ENCODE measurements around the gene NYNRIN. TPM values are rescaled to one million over a fixed set of nuclear protein-coding genes. Genes with fewer than 3 reads are reported as not detected.

NYNRIN gene
- total RNA-seq, 2 donors from 2014 or later: 9.5 to 11.6 TPM

DNA sequence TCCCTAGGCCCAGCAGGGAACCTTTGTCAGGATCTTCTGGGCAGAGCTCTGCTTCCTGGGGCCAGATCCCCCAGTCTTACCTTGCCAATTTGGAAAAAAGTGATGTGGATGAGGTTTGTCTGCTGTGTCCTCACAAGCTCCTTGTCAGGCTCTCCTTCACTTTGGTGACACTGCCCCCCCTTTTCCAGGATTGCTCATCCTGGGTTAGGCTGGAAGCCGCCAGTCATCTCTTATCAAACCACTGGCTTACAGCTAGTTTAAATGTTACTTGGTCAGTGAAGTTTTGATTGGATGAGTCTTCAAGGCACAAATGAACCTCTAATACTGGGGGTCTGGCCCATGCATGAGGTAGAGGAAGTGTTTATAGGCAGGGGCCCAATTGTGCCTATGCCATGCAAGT is 15.3 kb downstream of the NYNRIN start:
- H3K36me3 ChIP-seq: peaks cover 7% of the 10 kb centered on the region
- TF ChIP-seq, protein P1, sequence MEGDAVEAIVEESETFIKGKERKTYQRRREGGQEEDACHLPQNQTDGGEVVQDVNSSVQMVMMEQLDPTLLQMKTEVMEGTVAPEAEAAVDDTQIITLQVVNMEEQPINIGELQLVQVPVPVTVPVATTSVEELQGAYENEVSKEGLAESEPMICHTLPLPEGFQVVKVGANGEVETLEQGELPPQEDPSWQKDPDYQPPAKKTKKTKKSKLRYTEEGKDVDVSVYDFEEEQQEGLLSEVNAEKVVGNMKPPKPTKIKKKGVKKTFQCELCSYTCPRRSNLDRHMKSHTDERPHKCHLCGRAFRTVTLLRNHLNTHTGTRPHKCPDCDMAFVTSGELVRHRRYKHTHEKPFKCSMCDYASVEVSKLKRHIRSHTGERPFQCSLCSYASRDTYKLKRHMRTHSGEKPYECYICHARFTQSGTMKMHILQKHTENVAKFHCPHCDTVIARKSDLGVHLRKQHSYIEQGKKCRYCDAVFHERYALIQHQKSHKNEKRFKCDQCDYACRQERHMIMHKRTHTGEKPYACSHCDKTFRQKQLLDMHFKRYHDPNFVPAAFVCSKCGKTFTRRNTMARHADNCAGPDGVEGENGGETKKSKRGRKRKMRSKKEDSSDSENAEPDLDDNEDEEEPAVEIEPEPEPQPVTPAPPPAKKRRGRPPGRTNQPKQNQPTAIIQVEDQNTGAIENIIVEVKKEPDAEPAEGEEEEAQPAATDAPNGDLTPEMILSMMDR (IDR thresholded peaks at IDR 0.05): no peak

DNA sequence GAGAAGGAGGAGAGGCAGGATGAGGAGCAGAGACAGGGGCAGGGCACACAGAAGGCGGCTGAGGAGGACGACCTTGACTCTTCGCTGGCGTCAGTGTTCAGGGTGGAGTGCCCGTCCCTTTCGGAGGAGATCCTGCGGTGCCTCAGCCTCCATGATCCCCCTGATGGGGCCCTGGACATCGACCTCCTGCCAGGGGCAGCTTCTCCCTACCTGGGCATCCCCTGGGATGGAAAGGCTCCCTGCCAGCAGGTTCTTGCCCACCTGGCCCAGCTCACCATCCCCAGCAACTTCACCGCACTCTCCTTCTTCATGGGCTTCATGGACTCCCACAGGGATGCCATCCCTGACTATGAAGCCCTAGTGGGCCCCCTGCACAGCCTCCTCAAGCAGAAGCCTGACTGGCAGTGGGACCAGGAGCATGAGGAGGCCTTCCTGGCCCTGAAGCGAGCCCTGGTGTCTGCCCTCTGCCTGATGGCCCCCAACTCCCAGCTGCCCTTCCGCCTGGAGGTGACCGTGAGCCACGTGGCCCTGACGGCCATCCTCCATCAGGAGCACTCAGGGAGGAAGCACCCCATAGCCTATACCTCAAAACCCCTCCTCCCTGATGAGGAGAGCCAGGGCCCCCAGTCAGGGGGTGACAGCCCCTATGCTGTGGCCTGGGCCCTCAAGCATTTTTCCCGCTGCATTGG is 16.1 kb downstream of the NYNRIN start:
- no peak overlapping the region for H3K4me3 ChIP-seq
- no peaks in the 10 kb centered on the region for H3K9me3 ChIP-seq
- H3K27ac ChIP-seq: no peak overlapping the region
- H3K27me3 ChIP-seq (replicated peaks; ENCODE audit: insufficient read depth): no peaks in the 10 kb centered on the region
- TF ChIP-seq, protein P1 (IDR thresholded peaks at IDR 0.05): no peak
- no peak for DNase-seq (ENCODE audit: low spot score)
- H3K36me3 ChIP-seq: peaks cover 7% of the 10 kb centered on the region
- ATAC-seq (ENCODE audit: insufficient number of reproducible peaks, low FRiP score, low read depth): no peak
- H3K4me1 ChIP-seq (ENCODE audit: control insufficient read depth in 1 of 2, low read depth in 2 of 2): peaks cover 0 to 9% of the 10 kb centered on the region in 2 donors

More for the DNA sequence above, 15.3 kb downstream of the NYNRIN start:
- no peaks in the 10 kb centered on the region for H3K27me3 ChIP-seq (replicated peaks; ENCODE audit: insufficient read depth)
- no peak for DNase-seq (ENCODE audit: low spot score)
- H3K4me3 ChIP-seq: no peak overlapping the region
- no peak overlapping the region for H3K27ac ChIP-seq
- peaks cover 0 to 8% of the 10 kb centered on the region in 2 donors for H3K4me1 ChIP-seq (ENCODE audit: control insufficient read depth in 1 of 2, low read depth in 2 of 2)
- ATAC-seq (ENCODE audit: insufficient number of reproducible peaks, low FRiP score, low read depth): no peak
- H3K9me3 ChIP-seq: no peaks in the 10 kb centered on the region

DNA sequence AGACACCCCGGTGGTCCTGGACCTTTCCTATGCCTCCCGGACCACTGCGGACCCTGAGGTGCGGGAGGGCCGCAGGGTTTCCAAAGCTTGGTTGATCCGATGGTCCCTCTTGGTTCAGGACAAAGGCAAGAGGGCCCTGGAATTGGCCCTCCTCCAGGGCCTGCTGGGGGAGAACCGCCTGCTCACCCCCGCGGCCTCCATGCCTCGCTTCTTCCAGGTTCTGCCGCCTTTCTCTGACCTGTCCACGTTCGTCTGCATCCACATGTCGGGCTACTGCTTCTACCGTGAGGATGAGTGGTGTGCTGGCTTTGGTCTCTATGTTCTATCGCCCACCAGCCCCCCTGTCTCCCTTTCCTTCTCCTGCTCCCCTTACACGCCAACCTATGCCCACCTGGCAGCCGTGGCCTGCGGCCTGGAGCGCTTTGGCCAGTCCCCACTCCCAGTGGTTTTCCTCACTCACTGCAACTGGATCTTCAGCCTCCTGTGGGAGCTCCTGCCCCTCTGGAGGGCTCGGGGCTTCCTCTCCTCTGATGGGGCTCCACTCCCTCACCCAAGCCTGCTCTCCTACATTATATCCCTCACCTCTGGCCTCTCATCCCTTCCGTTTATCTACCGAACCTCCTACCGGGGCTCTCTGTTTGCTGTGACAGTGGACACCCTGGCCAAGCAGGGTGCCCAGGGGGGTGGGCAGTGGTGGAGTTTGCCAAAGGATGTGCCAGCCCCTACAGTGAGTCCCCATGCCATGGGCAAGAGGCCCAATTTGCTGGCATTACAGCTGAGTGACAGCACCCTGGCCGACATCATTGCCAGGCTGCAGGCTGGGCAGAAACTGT is 16.8 kb downstream of the NYNRIN start:
- TF ChIP-seq, protein P1 (IDR thresholded peaks at IDR 0.05): no peak
- Histone ChIP-seq H3K36me3 (peaks cover 7% of the 10 kb centered on the region), H3K27ac (no peak overlapping the region), H3K9me3 (no peaks in the 10 kb centered on the region), H3K4me1 (ENCODE audit: control insufficient read depth in 1 of 2, low read depth in 2 of 2) (peaks cover 0 to 9% of the 10 kb centered on the region in 2 donors), H3K4me3 (no peak overlapping the region), H3K27me3 (replicated peaks; ENCODE audit: insufficient read depth) (no peaks in the 10 kb centered on the region)
- ATAC-seq (ENCODE audit: insufficient number of reproducible peaks, low FRiP score, low read depth) (no peak), DNase-seq (ENCODE audit: low spot score) (no peak)

DNA sequence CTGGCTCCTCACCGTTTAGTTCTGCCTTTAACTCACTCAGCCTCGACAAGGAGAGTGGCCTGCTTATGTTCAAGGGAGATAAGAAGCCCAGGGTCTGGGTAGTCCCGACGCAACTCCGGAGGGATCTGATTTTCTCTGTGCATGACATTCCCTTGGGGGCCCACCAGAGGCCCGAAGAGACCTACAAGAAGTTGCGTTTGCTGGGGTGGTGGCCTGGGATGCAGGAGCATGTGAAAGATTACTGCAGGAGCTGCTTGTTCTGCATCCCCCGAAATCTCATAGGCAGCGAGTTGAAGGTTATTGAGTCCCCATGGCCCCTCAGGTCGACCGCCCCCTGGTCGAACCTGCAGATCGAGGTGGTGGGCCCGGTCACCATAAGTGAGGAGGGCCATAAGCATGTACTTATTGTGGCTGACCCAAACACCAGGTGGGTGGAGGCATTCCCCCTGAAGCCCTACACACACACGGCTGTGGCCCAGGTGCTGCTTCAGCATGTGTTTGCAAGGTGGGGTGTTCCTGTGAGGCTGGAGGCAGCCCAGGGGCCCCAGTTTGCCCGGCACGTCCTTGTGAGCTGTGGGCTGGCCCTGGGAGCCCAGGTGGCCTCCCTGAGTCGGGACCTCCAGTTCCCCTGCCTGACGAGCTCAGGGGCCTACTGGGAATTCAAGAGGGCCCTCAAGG is 17.6 kb downstream of the NYNRIN start:
- ATAC-seq (ENCODE audit: insufficient number of reproducible peaks, low FRiP score, low read depth) (no peak), DNase-seq (ENCODE audit: low spot score) (no peak)
- TF ChIP-seq, protein P1 (IDR thresholded peaks at IDR 0.05): no peak
- Histone ChIP-seq H3K4me1 (ENCODE audit: control insufficient read depth in 1 of 2, low read depth in 2 of 2) (peaks cover 0 to 9% of the 10 kb centered on the region in 2 donors), H3K9me3 (no peaks in the 10 kb centered on the region), H3K36me3 (peaks cover 7% of the 10 kb centered on the region), H3K27me3 (replicated peaks; ENCODE audit: insufficient read depth) (no peaks in the 10 kb centered on the region), H3K27ac (no peak overlapping the region), H3K4me3 (no peak overlapping the region)
